ENCODE data around the gene TGFBR2. TPM values are rescaled to one million over a fixed set of nuclear protein-coding genes. Genes with fewer than 3 reads are reported as not detected.

The TGFBR2 gene
- total RNA-seq, 8 experiments from 2014 or later, result 0.16 to 27.1 (median 2.2) TPM

DNA sequence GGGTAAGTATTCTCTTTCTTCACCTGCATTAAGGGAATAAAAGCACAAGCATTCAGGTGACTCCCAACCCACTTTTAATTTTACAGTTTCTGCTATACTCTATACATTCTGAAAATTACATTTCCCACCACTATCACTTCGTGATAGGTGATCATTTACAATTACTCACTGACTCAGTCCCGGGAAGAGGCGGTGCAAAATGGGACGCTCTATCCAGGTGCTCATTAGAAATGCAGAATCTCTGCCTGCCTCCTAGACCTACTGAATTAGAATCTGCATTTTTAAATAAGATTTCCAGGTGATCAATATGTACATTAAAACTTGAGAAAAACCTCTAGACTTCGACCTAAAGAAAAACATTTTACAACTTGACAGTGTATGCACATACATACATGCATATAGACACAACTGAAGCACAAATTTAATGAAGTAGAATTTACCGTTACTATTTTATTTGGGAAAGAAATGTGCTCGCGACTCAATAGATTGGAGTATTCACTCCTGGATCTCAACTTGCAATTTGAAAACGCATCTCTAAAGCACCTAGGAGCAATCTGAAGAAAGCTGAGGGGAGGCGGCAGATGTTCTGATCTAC, 598 bp upstream of the TGFBR2 start:
- Histone ChIP-seq H3K4me1 (replicated peaks in 1 of 2) (peaks cover 0 to 3% of the 10 kb centered on the region in 2 donors), H3K4me3 (peak overlapping the region; percentile 39 to 68 (median 53))
- no peak for ATAC-seq (replicated peaks in 6 of 8)

DNA sequence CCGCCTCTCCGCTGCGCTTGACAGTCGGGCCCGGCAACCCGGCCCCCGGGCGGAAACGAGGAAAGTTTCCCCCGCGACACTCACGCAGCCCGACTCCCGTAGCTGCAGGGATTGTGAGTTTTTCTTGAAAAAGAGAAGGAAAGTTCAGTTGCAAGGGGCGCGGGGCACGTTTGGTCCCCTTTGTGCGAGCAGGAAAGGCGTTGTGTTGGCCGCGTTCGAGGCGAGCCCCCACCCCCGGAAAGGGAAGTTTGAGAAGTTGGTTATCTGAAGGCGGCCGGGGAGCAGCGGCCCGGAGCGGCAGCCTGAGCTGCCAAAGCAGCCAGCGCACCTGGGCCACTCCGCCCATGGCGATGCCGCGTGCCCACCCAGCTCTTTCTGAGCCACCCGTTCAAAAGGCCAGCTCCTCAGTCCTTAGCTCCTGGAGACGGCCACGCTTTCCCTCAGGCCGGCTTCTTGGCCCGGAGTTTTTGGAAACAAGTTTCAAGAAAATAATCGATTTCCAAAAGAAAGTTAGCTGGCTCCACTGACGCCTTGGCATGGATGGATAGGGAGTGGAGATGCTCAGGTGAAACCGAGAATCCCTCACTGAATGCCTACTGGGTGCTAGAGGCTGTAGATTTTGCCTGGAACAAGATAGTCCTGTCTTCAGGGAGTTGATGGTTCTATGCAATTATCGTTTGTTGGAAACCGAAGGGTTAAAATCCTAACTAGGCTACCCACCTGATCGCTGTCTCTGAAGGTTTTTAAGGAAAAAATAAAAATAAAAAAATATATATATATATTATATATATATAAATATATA, 832 bp downstream of the TGFBR2 start:
- Histone ChIP-seq H3K27ac (no peak overlapping the region), H3K4me1 (replicated peaks in 1 of 2) (peaks cover 0 to 3% of the 10 kb centered on the region in 2 donors), H3K4me3 (peak overlapping the region; percentile 39 to 68 (median 53))
- peak in 6 of 8 experiments; percentile 4 to 31 (median 11) for ATAC-seq (replicated peaks in 6 of 8)
- 5 to 60% (median 19%) methylated on average over 3 to 18 of the region's 45 CpGs; no CpG with 5 or more reads in 1 of the 10 experiments for WGBS, 10 experiments
- in situ Hi-C loops (cut with MboI; ENCODE audit: low pct_unique_long_range_greater_than_20kb in 2 of 9, low sequenced_read_pairs in 9 of 9, unreplicated experiment in 9 of 9), result loop anchor here in 1 of 9 experiments (25.0 kb wide), 1 partner anchor 295 kb away; no protein-coding TSS in a partner anchor

More for the DNA sequence above, 598 bp upstream of the TGFBR2 start:
- no peak overlapping the region for H3K27ac ChIP-seq
- in situ Hi-C loops (cut with MboI; ENCODE audit: low pct_unique_long_range_greater_than_20kb in 2 of 9, low sequenced_read_pairs in 9 of 9, unreplicated experiment in 9 of 9), result loop anchor here in 1 of 9 experiments (25.0 kb wide), 1 partner anchor 294 kb away; no protein-coding TSS in a partner anchor
- 3 to 61% (median 28%) methylated on average over 3 to 9 of the region's 10 CpGs; no CpG with 5 or more reads in 1 of the 10 experiments for WGBS, 10 experiments

DNA sequence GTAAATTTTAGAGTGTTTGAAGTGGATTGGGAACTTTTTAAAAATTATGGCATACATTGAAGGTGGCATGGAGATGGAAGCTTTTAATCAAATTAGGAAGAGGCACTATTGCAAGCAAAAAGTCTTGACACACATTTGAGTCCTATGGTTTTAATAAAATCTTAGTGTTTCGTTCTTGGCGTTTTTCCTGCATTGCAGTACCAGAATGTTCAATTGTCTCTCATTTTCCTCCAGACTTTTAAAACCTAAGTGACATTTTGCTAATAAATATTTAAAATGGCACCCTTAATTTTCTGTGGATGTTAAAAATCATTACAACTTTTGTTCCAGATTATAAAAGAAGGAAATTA, 2.2 kb downstream of the TGFBR2 start:
- Histone ChIP-seq H3K4me3 (no peak overlapping the region), H3K4me1 (replicated peaks in 1 of 2) (peaks cover 0 to 3% of the 10 kb centered on the region in 2 donors), H3K27ac (no peak overlapping the region)
- WGBS, 10 experiments, result 0 to 100% (median 100%) methylated on average over 1 to 2 of the region's 2 CpGs; no CpG with 5 or more reads in 1 of the 10 experiments
- no peak for ATAC-seq (replicated peaks in 6 of 8)
- in situ Hi-C loops (cut with MboI; ENCODE audit: low pct_unique_long_range_greater_than_20kb in 2 of 9, low sequenced_read_pairs in 9 of 9, unreplicated experiment in 9 of 9), result loop anchor here in 1 of 9 experiments (25.0 kb wide), 1 partner anchor 296 kb away; no protein-coding TSS in a partner anchor

DNA sequence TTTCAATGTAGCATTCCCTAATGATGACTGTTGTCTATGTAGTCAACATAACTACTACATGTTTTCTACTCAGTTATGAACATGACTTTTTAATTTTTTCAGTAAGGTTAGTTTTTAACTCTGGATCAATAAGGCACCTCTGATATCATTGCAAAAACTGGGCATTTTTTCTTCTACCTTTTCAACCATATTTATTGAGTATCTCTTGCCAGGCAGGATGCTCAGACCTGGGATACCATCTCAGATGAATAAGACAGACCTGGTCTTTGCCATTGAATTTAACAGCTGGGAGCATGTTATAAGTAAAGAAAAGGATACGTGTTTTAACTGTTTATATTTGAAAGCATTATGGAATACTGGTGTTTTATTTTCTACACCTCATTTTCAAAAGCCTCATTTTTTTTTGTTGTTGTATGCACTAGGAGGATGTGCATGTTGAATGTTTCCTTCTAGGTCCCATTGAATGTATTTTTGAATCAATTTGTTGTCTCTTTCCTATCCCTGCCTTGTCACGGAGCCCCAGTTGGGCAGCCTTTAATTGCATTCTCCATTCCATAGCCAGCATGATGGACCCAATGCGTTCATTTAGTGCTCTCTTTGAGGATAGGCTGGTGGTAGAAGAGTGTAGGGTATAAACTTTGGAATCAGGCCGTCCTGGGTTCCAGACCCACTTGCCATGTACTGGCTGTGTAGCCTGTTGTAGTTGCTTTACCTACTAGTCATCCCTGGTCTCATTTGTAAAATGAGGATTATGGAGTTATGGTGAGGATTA, 3.7 kb downstream of the TGFBR2 start:
- Histone ChIP-seq H3K27ac (no peak overlapping the region), H3K4me3 (no peak overlapping the region), H3K4me1 (replicated peaks in 1 of 2) (peaks cover 0 to 3% of the 10 kb centered on the region in 2 donors)
- in situ Hi-C loops (cut with MboI; ENCODE audit: low pct_unique_long_range_greater_than_20kb in 2 of 9, low sequenced_read_pairs in 9 of 9, unreplicated experiment in 9 of 9), result loop anchor here in 1 of 9 experiments (25.0 kb wide), 1 partner anchor 298 kb away; no protein-coding TSS in a partner anchor
- WGBS, 10 experiments, result 89 to 100% (median 100%) methylated on average over 1 to 4 of the region's 4 CpGs
- no peak for ATAC-seq (replicated peaks in 6 of 8)

DNA sequence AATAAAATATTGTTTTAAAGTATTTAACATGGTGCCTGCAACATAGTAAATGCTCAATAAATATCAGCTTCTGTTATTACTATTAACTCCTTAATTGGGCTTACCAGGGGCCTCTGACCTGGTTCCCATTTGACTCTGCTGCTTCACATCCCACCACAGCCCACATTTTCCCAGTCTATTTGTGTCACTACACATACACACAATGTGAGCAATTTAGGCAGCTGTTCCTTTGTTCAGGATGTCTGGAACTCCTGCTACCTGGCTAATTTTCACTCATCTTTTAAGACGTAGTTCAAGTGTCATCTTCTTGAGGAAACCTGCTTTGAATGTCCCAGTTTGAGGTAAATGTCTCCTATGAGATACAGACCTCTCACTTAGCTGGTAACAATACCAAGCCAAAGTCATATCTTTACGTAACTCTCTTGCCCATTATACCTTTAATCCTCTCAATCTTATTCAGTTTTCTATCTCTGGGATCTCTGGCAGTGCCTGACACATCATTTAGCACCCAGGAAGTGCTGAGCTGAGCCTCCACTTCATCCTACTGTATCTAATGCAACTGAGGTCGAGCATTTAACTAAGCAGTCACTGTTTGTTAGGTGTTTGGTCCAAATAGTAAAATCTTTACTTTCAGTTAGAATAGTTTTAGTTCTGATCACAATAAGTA, 4.4 kb downstream of the TGFBR2 start:
- peaks cover 0 to 3% of the 10 kb centered on the region in 2 donors for H3K4me1 ChIP-seq (replicated peaks in 1 of 2)
- 43 to 100% (median 97%) methylated on average over 1 to 3 of the region's 3 CpGs; no CpG with 5 or more reads in 1 of the 10 experiments for WGBS, 10 experiments
- H3K27ac ChIP-seq, result no peak overlapping the region
- in situ Hi-C loops (cut with MboI; ENCODE audit: low pct_unique_long_range_greater_than_20kb in 2 of 9, low sequenced_read_pairs in 9 of 9, unreplicated experiment in 9 of 9), result loop anchor here in 1 of 9 experiments (25.0 kb wide), 1 partner anchor 299 kb away; no protein-coding TSS in a partner anchor
- no peak overlapping the region for H3K4me3 ChIP-seq
- no peak for ATAC-seq (replicated peaks in 6 of 8)

DNA sequence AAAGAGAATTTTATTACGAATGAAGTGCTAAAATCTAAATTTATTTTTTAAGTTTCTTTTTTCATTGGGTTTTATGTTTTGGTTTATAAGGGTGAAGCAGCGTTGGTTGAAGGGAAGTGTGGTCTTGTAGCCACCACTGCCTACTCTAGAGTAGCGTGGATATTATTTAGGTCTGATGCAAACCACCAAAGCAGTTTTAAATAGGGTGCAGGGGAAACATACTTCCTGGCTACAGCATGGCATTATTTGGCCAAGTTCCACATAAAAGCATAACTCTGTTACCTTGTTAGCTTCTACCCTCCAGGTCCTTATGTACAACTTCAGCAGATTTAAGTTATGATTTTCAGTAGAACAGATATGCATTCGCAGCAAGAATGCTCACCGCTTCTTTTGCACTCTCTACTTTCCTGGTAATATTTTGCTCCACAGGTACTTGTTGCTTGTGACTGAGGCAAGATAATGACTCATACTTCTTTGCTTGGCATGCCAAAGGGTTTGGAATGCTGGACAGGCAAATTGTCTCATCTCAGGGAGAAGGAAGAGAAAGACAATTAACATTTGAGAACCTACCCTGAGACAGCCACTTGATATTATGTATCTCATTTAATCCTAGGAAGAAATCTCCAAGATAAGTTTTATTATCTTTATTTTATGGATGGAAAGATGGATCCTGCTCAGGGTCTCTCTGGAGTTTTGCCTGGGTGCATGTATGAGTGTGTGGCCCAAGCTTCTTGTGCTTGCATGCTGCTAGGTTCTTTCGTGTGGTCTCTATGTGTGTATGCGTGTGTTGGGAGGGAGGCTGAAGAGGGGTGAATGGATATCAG, 5.4 kb downstream of the TGFBR2 start:
- H3K27ac ChIP-seq, result no peak overlapping the region

DNA sequence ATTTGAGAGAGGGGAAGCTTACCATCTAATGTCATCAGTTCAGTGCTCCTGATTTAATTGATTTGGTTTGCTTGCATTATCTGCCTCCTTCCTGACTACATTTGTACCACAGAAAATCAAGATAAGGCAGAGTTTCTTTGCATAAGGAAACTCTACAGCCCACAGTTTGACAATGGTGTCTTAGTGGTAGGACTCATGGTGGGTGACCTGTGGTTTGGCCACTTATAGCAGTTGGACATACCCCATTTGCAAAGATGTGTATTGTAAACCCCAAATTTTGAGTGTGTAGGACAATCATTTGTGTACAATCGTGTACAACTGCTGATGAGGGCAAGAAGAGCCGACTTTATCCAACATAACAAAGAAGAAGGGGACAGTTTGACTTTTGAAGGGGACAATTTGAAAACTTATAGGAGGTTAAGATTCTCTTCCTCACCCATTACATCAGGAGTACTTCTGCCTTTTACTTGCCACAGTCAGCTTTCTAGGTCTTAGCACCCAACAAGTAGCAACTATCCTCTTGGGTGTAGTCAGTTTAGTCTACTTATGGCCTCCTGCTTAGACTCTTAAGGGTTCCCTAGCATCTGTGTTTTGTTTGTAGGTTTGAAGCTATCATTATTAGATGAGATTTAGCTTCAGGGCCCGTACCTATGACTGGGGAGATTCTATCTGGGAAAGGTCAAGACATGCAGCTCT, 6.2 kb downstream of the TGFBR2 start:
- H3K4me1 ChIP-seq (replicated peaks in 1 of 2), result no peaks in the 10 kb centered on the region
- in situ Hi-C loops (cut with MboI; ENCODE audit: low pct_unique_long_range_greater_than_20kb in 2 of 9, low sequenced_read_pairs in 9 of 9, unreplicated experiment in 9 of 9), result loop anchor here in 1 of 9 experiments (25.0 kb wide), 1 partner anchor 300 kb away; no protein-coding TSS in a partner anchor
- H3K4me3 ChIP-seq, result no peak overlapping the region
- WGBS, 10 experiments, result 46 to 100% (median 76%) methylated on average over 1 to 3 of the region's 3 CpGs; no CpG with 5 or more reads in 2 of the 10 experiments
- H3K27ac ChIP-seq, result no peak overlapping the region
- ATAC-seq (replicated peaks in 6 of 8), result no peak

More for the DNA sequence above, 5.4 kb downstream of the TGFBR2 start:
- no peak for ATAC-seq (replicated peaks in 6 of 8)
- Histone ChIP-seq H3K4me1 (replicated peaks in 1 of 2) (peaks cover 0 to 3% of the 10 kb centered on the region in 2 donors), H3K4me3 (no peak overlapping the region)
- WGBS, 10 experiments, result 90 to 100% (median 96%) methylated on average over 1 to 7 of the region's 7 CpGs
- in situ Hi-C loops (cut with MboI; ENCODE audit: low pct_unique_long_range_greater_than_20kb in 2 of 9, low sequenced_read_pairs in 9 of 9, unreplicated experiment in 9 of 9), result loop anchor here in 1 of 9 experiments (25.0 kb wide), 1 partner anchor 300 kb away; no protein-coding TSS in a partner anchor

DNA sequence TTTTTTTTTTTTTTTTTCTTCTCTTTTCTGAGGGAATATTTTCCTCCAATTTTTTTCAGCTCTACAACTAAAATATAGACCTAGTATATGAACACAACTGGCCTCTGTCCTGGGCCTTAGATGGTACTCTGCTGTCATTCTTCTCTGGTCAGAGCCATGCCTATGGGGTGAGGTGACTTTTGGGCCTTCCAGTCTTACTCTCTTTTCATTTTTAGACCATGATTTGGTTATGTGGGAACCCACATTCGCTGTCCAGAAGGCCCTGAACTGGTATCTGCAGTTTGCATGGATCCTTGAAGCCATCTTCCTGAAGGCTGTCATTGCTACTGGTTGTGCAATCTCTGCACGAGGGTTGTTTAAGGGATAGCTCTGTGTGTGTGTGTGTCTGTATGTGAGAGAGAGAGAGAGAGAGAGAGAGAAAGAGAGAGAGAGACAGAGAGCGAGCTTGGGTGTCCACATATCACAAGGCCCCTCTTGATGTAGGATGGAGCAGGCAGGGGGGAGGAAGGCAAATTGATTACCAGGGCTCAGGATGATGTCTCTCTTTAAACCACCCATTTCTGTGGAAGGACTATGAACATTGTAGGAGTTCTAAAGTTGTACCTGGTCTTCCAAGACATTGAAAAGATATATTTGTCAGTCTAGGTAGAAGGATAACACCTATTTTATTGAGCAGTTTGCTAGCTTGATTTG, 6.9 kb downstream of the TGFBR2 start:
- 67 to 100% (median 91%) methylated on average over 1 to 3 of the region's 3 CpGs; no CpG with 5 or more reads in 3 of the 10 experiments for WGBS, 10 experiments
- Histone ChIP-seq H3K4me1 (replicated peaks in 1 of 2) (no peaks in the 10 kb centered on the region), H3K4me3 (no peak overlapping the region), H3K27ac (no peak overlapping the region)
- in situ Hi-C loops (cut with MboI; ENCODE audit: low pct_unique_long_range_greater_than_20kb in 2 of 9, low sequenced_read_pairs in 9 of 9, unreplicated experiment in 9 of 9), result loop anchor here in 1 of 9 experiments (25.0 kb wide), 1 partner anchor 301 kb away; no protein-coding TSS in a partner anchor
- ATAC-seq (replicated peaks in 6 of 8), result no peak

DNA sequence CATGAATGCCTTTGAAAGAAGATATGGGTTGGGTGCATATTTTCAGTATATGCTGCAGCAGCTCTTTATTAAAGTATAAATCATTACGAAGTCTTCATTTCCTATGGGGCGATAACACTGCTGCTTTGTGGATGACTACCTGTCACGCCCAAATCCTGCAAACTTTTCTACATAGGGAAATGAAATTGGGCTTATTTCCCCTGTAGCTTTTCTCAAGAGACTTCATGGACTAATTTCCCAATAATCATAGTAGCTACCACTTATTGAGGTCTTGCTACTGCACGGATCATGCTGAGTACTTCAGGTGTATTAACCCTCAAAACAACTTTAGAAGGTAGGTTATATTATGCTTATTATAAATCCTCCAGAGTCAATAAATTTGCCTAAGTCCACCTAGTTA, 8.0 kb downstream of the TGFBR2 start:
- Histone ChIP-seq H3K27ac (no peak overlapping the region), H3K4me3 (no peak overlapping the region), H3K4me1 (replicated peaks in 1 of 2) (no peaks in the 10 kb centered on the region)
- 81 to 100% (median 92%) methylated on average over 1 to 4 of the region's 4 CpGs for WGBS, 10 experiments
- no peak for ATAC-seq (replicated peaks in 6 of 8)
- in situ Hi-C loops (cut with MboI; ENCODE audit: low pct_unique_long_range_greater_than_20kb in 2 of 9, low sequenced_read_pairs in 9 of 9, unreplicated experiment in 9 of 9), result loop anchor here in 1 of 9 experiments (25.0 kb wide), 1 partner anchor 302 kb away; no protein-coding TSS in a partner anchor

DNA sequence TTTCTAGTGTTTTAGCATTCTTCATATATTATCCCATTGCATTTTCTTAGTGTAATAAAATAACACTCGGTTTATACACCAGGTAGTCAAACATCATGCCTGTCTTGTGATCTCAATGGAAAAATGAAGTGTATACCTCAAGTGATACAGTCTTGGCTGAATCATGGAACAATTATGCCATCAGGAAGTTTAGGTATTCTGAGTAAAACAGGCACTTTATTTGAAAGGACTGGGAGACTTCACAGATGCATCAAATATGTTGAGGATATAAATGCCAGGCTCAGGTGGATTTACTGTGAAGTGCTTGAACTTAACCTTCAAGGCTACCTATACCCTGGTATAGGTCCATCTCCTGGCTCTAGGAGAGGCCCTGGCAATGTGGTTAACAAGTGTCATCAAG, 8.5 kb downstream of the TGFBR2 start:
- no peaks in the 10 kb centered on the region for H3K4me1 ChIP-seq (replicated peaks in 1 of 2)
- H3K27ac ChIP-seq, result no peak overlapping the region
- 80 to 100% (median 100%) methylated on average over 1 of the region's 1 CpG; no CpG with 5 or more reads in 1 of the 10 experiments for WGBS, 10 experiments
- in situ Hi-C loops (cut with MboI; ENCODE audit: low pct_unique_long_range_greater_than_20kb in 2 of 9, low sequenced_read_pairs in 9 of 9, unreplicated experiment in 9 of 9), result loop anchor here in 1 of 9 experiments (25.0 kb wide), 1 partner anchor 303 kb away; no protein-coding TSS in a partner anchor
- ATAC-seq (replicated peaks in 6 of 8), result no peak
- no peak overlapping the region for H3K4me3 ChIP-seq

All from motor neuron (in vitro differentiated cells).